Activated CD4-positive, alpha-beta T cell treated with anti-CD3 and anti-CD28 coated beads for 36 hours (primary cell): ENCODE data around the gene TMEM178B. TPM values are rescaled to one million over a fixed set of nuclear protein-coding genes. Genes with fewer than 3 reads are reported as not detected.
"Not testable (repeated sequence)": the region's sequence is repeated elsewhere in the genome, so short reads cannot be mapped to it uniquely, and the experiment has no call there.

Experiments used
- ATAC-seq: fragments of 200-7000 bp; cut with Tn5 transposase; one replicate; pipeline ENCODE4 v1.10.0; 2021; ENCODE audit warnings: mild to moderate bottlenecking, moderate library complexity
- CTCF ChIA-PET: fragments of 350-600 bp; sonication (Branson Sonifier 250); formaldehyde crosslinking; loops from one replicate; lab custom pipeline; 2021; ENCODE audit warnings: antibody characterized with exemption; lab: Charles Lee
- POLR2A ChIA-PET: fragments of 350-600 bp; sonication (Branson Sonifier 250); formaldehyde crosslinking; loops from one replicate; lab custom pipeline; 2021; ENCODE audit warnings: antibody characterized with exemption, inconsistent platforms; lab: Charles Lee
- DNase-seq: peaks from one replicate; pipeline ENCODE4 v3.0.0-alpha.2; 2020
- H3K27ac Mint-ChIP-seq: one replicate; pipeline ENCODE4 v1.8.0; 2021; ENCODE audit warnings: mixed read lengths
- H3K27me3 Mint-ChIP-seq: one replicate; pipeline ENCODE4 v1.8.0; 2021; ENCODE audit warnings: mixed read lengths
- H3K36me3 Mint-ChIP-seq: one replicate; pipeline ENCODE4 v1.8.0; 2021; ENCODE audit warnings: low read depth, mixed read lengths
- H3K4me1 Mint-ChIP-seq: one replicate; pipeline ENCODE4 v1.8.0; 2021; ENCODE audit warnings: mixed read lengths
- H3K4me3 Mint-ChIP-seq: one replicate; pipeline ENCODE4 v1.8.0; 2021; ENCODE audit warnings: mild to moderate bottlenecking, moderate library complexity, mixed read lengths
- H3K9me3 Mint-ChIP-seq: one replicate; pipeline ENCODE4 v1.8.0; 2021; ENCODE audit warnings: low read depth, mixed read lengths
- intact Hi-C, 2 experiments: fragments of 100-400 bp; cut with DNase I in 1 of 2; cut with micrococcal nuclease in 1 of 2; formaldehyde crosslinking; loops; one replicate each; pipeline versions ENCODE4 v1.14.2 to v1.15.1; 2022 to 2024; cut with DNase I, micrococcal nuclease
- total RNA-seq, 2 experiments: library from RNA; stranded (reverse); gene quantifications; one replicate each; pipeline ENCODE4 v1.2.3, GENCODE V29; 2021

Gene TMEM178B
- total RNA-seq, 2 experiments from 2014 or later = 0.23 TPM

- intact Hi-C loops = no loop called here
- H3K36me3 Mint-ChIP-seq = no peaks in the 10 kb centered on the region
- H3K27ac Mint-ChIP-seq = no peak overlapping the region
- POLR2A ChIA-PET = no interaction called here
- no peak overlapping the region for H3K4me3 Mint-ChIP-seq
- no peaks in the 10 kb centered on the region for H3K9me3 Mint-ChIP-seq
- CTCF ChIA-PET = no interaction called here
- H3K4me1 Mint-ChIP-seq = no peaks in the 10 kb centered on the region
- ATAC-seq (no peak), DNase-seq (no peak)
- peaks cover 10% of the 10 kb centered on the region for H3K27me3 Mint-ChIP-seq
Observed at GRCh38 chr7:141045842-141046620, 27.8 kb upstream of the TMEM178B start.

- ATAC-seq (peak; percentile 94), DNase-seq (peak; percentile 71)
- Mint-ChIP-seq H3K27me3 (peaks cover 4% of the 10 kb centered on the region), H3K4me1 (peaks cover 17% of the 10 kb centered on the region), H3K4me3 (no peak overlapping the region), H3K36me3 (no peaks in the 10 kb centered on the region), H3K9me3 (no peaks in the 10 kb centered on the region), H3K27ac (peak overlapping the region; percentile 14)
- intact Hi-C loops = loop anchor here in 1 of 2 experiments (2.0 kb wide), 1 partner anchor 39 kb away; the partner anchor contains the start of gene MRPS33
- POLR2A ChIA-PET = interaction anchor here (0.6 kb wide), 1 partner anchor 498 kb away, joined by 3 read pairs; the partner anchor contains the start of gene AGK
- CTCF ChIA-PET = no interaction called here
Observed at GRCh38 chr7:141053626-141054025, 20.2 kb upstream of the TMEM178B start.

- H3K4me1 Mint-ChIP-seq = peaks cover 17% of the 10 kb centered on the region
- H3K9me3 Mint-ChIP-seq = no peaks in the 10 kb centered on the region
- H3K27ac Mint-ChIP-seq = no peak overlapping the region
- no peak for ATAC-seq
- H3K27me3 Mint-ChIP-seq = peaks cover 4% of the 10 kb centered on the region
- intact Hi-C loops = no loop called here
- ChIA-PET POLR2A (no interaction called here), CTCF (interaction anchor here (0.7 kb wide), 1 partner anchor 458 kb away, joined by 3 read pairs; no protein-coding TSS in a partner anchor)
- no peak overlapping the region for H3K4me3 Mint-ChIP-seq
- no peak for DNase-seq
- H3K36me3 Mint-ChIP-seq = no peaks in the 10 kb centered on the region
Observed at GRCh38 chr7:141055146-141055545, 18.7 kb upstream of the TMEM178B start.

- H3K4me1 Mint-ChIP-seq = peaks cover 13% of the 10 kb centered on the region
- no peak overlapping the region for H3K27ac Mint-ChIP-seq
- ATAC-seq (no peak), DNase-seq (no peak)
- peaks cover 9% of the 10 kb centered on the region for H3K27me3 Mint-ChIP-seq
- POLR2A ChIA-PET = no interaction called here
- no peaks in the 10 kb centered on the region for H3K36me3 Mint-ChIP-seq
- CTCF ChIA-PET = no interaction called here
- H3K4me3 Mint-ChIP-seq = no peak overlapping the region
- intact Hi-C loops = no loop called here
- H3K9me3 Mint-ChIP-seq = no peaks in the 10 kb centered on the region
Observed at GRCh38 chr7:141057788-141058187, 16.1 kb upstream of the TMEM178B start.

- ATAC-seq, H3K9me3 Mint-ChIP-seq, DNase-seq, POLR2A ChIA-PET, H3K27ac Mint-ChIP-seq, H3K36me3 Mint-ChIP-seq, H3K4me3 Mint-ChIP-seq, CTCF ChIA-PET, intact Hi-C loops: not testable (repeated sequence)
- peaks cover 15% of the 10 kb centered on the region for H3K4me1 Mint-ChIP-seq
- peaks cover 41% of the 10 kb centered on the region for H3K27me3 Mint-ChIP-seq
Observed at GRCh38 chr7:141067856-141068255, 6.0 kb upstream of the TMEM178B start.

GRCh38 chr7:141071260-141071854 is 2.5 kb upstream of the TMEM178B start:
- POLR2A ChIA-PET = interaction anchor here (0.6 kb wide), 1 partner anchor 60 kb away, joined by 3 read pairs; no protein-coding TSS in a partner anchor
- Mint-ChIP-seq H3K36me3 (no peaks in the 10 kb centered on the region), H3K4me3 (peak overlapping the region; percentile 52), H3K27me3 (peaks cover 48% of the 10 kb centered on the region), H3K9me3 (no peaks in the 10 kb centered on the region), H3K27ac (no peak overlapping the region), H3K4me1 (peaks cover 16% of the 10 kb centered on the region)
- CTCF ChIA-PET = interaction anchor here (0.6 kb wide), 1 partner anchor 45 kb away, joined by 4 read pairs; no protein-coding TSS in a partner anchor
- peak; percentile 35 for ATAC-seq
- DNase-seq = peak; percentile 73
- intact Hi-C loops = loop anchor here (1.0 to 5.0 kb wide), 3 partner anchors 461 to 581 kb away; no protein-coding TSS in a partner anchor

- intact Hi-C loops = loop anchor here (1.0 to 5.0 kb wide), 4 partner anchors 57 to 580 kb away; partner anchors contain the start of gene MRPS33 (in 1 of the 2)
- peak; percentile 6 for DNase-seq
- no peak for ATAC-seq
- peak overlapping the region; percentile 52 for H3K4me3 Mint-ChIP-seq
- H3K9me3 Mint-ChIP-seq = no peaks in the 10 kb centered on the region
- peaks cover 16% of the 10 kb centered on the region for H3K4me1 Mint-ChIP-seq
- peaks cover 48% of the 10 kb centered on the region for H3K27me3 Mint-ChIP-seq
- POLR2A ChIA-PET = interaction anchor here (0.6 kb wide), 1 partner anchor 60 kb away, joined by 3 read pairs; no protein-coding TSS in a partner anchor
- CTCF ChIA-PET = interaction anchor here (0.6 to 1.1 kb wide), 2 partner anchors 45 to 629 kb away, joined by 3 to 4 read pairs; no protein-coding TSS in a partner anchor
- no peaks in the 10 kb centered on the region for H3K36me3 Mint-ChIP-seq
- H3K27ac Mint-ChIP-seq = no peak overlapping the region
Observed at GRCh38 chr7:141071855-141072547, 1.9 kb upstream of the TMEM178B start.

GRCh38 chr7:141072548-141073172 is 1.2 kb upstream of the TMEM178B start:
- Mint-ChIP-seq H3K9me3 (no peaks in the 10 kb centered on the region), H3K4me1 (peaks cover 16% of the 10 kb centered on the region), H3K27me3 (peaks cover 48% of the 10 kb centered on the region), H3K4me3 (peak overlapping the region; percentile 52), H3K36me3 (no peaks in the 10 kb centered on the region), H3K27ac (no peak overlapping the region)
- ChIA-PET CTCF (interaction anchor here (1.1 kb wide), 1 partner anchor 628 kb away, joined by 3 read pairs; no protein-coding TSS in a partner anchor), POLR2A (no interaction called here)
- peak; percentile 54 for DNase-seq
- intact Hi-C loops = loop anchor here in 1 of 2 experiments (2.0 to 5.0 kb wide), 2 partner anchors 58 to 580 kb away; partner anchors contain the start of gene MRPS33
- peak; percentile 42 for ATAC-seq

GRCh38 chr7:141073173-141073640 is 657 bp upstream of the TMEM178B start:
- Mint-ChIP-seq H3K4me1 (peaks cover 16% of the 10 kb centered on the region), H3K36me3 (no peaks in the 10 kb centered on the region), H3K27ac (no peak overlapping the region), H3K9me3 (no peaks in the 10 kb centered on the region), H3K4me3 (peak overlapping the region; percentile 54), H3K27me3 (peaks cover 47% of the 10 kb centered on the region)
- ATAC-seq = peak; percentile 63
- intact Hi-C loops = loop anchor here in 1 of 2 experiments (2.0 to 5.0 kb wide), 2 partner anchors 58 to 579 kb away; partner anchors contain the start of gene MRPS33
- peak; percentile 45 for DNase-seq
- POLR2A ChIA-PET = interaction anchor here (0.6 kb wide), 1 partner anchor 635 kb away, joined by 7 read pairs; the partner anchor contains the start of gene WEE2
- CTCF ChIA-PET = interaction anchor here (1.1 kb wide), 1 partner anchor 627 kb away, joined by 3 read pairs; no protein-coding TSS in a partner anchor

GRCh38 chr7:141074162-141074991 is 513 bp downstream of the TMEM178B start:
- peaks cover 41% of the 10 kb centered on the region for H3K27me3 Mint-ChIP-seq
- POLR2A ChIA-PET = no interaction called here
- H3K36me3 Mint-ChIP-seq = no peaks in the 10 kb centered on the region
- no peak overlapping the region for H3K27ac Mint-ChIP-seq
- peaks cover 16% of the 10 kb centered on the region for H3K4me1 Mint-ChIP-seq
- intact Hi-C loops = loop anchor here in 1 of 2 experiments (5.0 kb wide), 1 partner anchor 578 kb away; no protein-coding TSS in a partner anchor
- peak overlapping the region; percentile 47 for H3K4me3 Mint-ChIP-seq
- DNase-seq (peak; percentile 44), ATAC-seq (peak; percentile 40)
- no peaks in the 10 kb centered on the region for H3K9me3 Mint-ChIP-seq
- CTCF ChIA-PET = no interaction called here
